Measurements from ENCODE around the gene ISCA2.

Gene ISCA2

DNA sequence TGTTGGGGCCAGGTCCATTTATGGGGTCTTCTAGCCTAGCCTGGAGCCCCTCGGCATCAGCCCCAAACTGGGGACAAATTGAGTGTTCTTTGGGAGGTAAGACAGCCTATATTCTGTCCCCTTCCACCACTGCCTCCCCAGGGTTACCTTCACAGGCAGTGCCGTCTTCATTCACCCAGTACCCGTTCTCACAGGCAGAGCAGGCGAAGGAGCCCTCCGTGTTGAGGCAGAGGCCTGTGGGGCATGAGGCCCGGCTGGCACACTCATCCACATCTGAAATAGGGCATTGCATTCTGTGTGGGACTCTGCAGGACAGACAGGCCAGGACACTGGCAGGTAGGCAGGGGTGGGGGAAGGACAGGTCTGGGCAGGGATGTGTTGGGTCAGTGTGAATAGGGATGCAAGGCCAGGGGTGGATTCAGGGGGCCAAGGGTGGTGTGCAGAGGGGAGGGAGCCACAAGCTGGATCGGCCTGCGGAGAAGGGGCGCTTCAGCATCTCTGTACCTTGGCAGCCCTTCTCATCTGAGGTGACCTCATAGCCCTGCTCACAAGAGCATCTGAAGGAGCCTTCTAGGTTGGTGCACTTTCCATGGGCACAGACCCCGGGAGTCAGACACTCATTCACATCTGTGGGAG is 16.1 kb downstream of the ISCA2 start:
- TF ChIP-seq, protein P1, sequence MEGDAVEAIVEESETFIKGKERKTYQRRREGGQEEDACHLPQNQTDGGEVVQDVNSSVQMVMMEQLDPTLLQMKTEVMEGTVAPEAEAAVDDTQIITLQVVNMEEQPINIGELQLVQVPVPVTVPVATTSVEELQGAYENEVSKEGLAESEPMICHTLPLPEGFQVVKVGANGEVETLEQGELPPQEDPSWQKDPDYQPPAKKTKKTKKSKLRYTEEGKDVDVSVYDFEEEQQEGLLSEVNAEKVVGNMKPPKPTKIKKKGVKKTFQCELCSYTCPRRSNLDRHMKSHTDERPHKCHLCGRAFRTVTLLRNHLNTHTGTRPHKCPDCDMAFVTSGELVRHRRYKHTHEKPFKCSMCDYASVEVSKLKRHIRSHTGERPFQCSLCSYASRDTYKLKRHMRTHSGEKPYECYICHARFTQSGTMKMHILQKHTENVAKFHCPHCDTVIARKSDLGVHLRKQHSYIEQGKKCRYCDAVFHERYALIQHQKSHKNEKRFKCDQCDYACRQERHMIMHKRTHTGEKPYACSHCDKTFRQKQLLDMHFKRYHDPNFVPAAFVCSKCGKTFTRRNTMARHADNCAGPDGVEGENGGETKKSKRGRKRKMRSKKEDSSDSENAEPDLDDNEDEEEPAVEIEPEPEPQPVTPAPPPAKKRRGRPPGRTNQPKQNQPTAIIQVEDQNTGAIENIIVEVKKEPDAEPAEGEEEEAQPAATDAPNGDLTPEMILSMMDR (conservative IDR thresholded peaks at IDR 0.05), result no peak
- no peak for TF ChIP-seq ZFX (IDR thresholded peaks at IDR 0.05)
- no peak overlapping the region for H3K27ac ChIP-seq

DNA sequence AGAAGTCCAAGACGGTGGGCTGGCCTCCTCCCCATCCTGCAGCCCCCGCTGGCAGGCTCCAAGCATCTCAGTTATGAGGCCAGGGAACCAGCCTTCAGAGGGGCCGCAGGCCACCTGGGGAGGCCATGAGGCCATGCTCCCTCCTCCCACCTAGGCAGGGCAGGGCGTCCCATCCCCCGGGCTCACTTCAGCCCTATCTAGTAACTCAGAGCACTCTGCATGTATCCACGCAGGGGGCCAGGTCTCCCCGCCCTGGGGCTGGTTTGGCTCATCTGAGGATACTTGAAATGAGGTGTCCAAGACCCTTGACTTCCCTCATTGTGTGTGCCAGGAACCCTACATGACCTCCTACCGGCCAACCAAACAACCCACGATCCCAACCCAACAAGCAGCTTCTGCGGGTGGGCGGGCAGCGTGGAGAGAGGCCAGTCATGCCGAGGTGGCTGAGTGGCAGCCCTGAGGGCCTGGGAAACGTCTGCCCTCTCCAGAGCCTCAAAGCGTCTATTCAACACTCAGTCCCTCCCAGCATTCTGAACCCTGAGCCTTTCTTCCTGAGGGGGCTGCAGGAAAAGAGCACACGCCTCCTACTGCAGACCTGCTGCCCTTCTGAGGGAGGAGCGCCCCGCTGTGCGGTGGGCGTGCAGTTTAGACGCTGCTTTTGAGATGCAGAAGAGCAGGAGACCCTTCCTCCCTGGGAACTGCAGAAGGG is 16.8 kb downstream of the ISCA2 start:
- H3K27ac ChIP-seq, result no peak overlapping the region
- TF ChIP-seq, protein P1 (conservative IDR thresholded peaks at IDR 0.05), result no peak
- no peak for TF ChIP-seq ZFX (IDR thresholded peaks at IDR 0.05)

DNA sequence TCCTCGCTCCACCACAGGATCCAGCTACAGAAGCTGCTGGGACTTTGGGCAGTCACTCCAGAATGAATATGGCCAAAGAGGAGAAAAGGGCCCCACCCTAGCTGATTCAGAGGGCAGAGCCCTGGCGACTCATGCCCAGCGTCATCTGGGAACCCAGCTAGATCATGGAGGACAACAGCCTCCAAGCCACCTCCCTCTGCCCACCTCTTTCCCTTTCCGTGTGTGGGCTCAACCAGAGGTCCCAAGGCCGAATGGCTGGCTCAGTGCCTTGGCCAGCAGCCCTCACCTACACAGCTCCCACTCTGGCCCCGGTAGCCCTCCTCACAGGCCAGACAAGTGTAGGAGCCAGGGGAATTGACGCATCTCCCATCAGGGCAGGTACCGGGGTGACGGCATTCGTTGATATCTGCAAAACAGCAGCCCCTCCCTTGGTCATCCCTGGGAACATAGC is 17.4 kb downstream of the ISCA2 start:
- H3K27ac ChIP-seq, result no peak overlapping the region
- TF ChIP-seq ZFX (IDR thresholded peaks at IDR 0.05), result no peak
- TF ChIP-seq, protein P1 (conservative IDR thresholded peaks at IDR 0.05), result no peak

DNA sequence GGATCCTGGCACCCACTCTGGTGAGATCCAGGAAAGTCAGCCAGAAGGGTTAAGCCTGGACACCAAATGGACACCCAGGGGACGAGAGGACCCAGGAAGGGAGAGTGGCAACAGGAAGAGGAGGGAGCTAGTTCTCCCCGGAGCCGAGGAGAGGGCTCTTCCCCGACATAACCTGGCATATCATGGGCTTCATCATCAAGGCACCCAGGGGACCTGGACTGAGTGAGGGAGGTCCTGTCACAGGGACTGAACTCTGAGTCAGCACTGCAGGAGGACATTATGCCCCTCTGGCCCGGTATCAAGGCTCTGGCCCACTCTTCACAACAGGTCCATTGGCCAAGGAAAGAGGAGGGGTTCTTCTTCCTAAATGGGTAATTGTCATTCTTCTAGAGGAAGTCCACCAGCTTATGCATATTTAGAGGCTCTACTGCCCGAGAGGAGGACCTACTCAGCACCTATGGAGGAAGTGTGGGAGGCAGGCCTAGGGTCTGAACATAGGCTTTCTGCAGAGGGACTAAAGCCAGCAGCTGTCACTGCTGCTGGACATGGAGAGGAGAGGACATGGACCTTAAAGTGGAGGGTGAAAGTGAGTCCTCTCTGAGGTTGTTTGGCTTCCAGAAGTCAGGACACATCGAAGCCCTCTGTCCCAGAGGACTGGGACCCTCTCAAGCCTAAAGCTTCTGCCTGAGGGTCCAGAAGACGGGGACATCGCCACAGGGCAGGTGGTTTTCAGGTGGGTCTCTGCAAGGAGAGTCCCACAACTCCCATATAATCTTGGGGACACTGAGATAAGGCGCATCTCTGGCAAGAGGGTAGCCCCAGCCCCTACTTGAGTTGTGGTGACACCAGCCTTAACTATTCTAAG is 18.6 kb downstream of the ISCA2 start:
- H3K27ac ChIP-seq, result no peak overlapping the region
- TF ChIP-seq ZFX (IDR thresholded peaks at IDR 0.05), result no peak
- TF ChIP-seq, protein P1 (conservative IDR thresholded peaks at IDR 0.05), result no peak

DNA sequence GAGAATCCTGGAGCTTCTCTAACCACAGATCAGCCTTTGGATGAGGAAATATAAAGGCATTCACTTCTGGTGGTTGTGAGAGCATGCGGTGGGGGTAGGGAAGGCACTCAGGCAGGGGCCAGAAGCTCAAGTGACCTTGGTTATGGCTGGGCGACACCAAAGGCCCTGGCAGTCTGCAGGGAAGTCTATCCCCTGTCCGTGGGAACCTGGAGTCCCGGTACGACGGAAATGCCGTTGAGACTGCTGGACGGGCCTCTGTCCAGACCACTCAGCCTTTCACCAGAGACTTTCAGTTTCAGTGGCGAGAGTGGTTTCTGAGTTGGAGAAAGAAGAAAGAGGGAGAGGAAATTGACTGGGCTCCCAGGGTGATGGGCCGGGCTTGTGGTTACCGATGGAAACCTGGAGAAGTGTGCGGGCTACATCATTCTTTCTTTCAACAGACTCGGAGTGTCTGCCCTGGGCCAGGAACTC is 20.9 kb downstream of the ISCA2 start:
- TF ChIP-seq, protein P1 (conservative IDR thresholded peaks at IDR 0.05), result no peak
- TF ChIP-seq ZFX (IDR thresholded peaks at IDR 0.05), result no peak
- no peak overlapping the region for H3K27ac ChIP-seq

DNA sequence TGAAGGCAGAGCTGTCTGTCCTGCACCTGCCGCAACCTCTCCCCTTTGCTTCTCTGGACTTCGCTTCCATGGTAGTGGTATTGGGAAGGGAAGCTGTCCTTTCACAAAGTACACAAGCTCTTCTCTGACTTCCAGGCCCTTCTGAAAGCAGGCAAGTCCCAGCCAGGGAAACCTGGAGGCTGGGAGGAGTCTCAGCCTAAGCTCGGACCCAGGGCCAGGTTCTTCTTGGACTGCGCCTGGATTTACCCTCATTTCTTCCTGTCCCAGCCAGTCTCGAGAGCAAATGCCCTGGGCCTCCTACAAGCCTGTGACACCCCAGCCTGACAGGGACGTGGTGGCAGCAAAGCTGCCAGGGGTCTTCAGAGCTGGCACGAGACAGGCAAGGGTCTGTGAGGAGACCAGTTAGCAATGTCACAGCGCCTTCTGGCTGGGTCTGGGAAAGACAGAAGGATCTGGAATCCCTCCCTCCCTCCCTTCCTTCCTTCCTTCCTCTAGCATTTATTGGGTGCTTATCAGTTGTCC is 22.4 kb downstream of the ISCA2 start:
- no peak overlapping the region for H3K27ac ChIP-seq
- TF ChIP-seq ZFX (IDR thresholded peaks at IDR 0.05), result no peak
- TF ChIP-seq, protein P1 (conservative IDR thresholded peaks at IDR 0.05), result no peak

Data from C4-2B (cell line).